AG04450 (cell line): ENCODE measurements around the gene HEBP1. TPM values are rescaled to one million over a fixed set of nuclear protein-coding genes. Genes with fewer than 3 reads are reported as not detected.

ENCODE experiments used
- CTCF ChIA-PET: fragments of 300-600, 350-600 bp; formaldehyde crosslinking; extraction: SDS; loops from one replicate; lab custom pipeline; 2022; ENCODE audit warnings: antibody characterized with exemption, inconsistent platforms; lab: Charles Lee
- POLR2A ChIA-PET: fragments of 350-600 bp; formaldehyde crosslinking; extraction: SDS; loops from one replicate; lab custom pipeline; 2021; ENCODE audit warnings: antibody characterized with exemption, inconsistent platforms; lab: Yijun Ruan, JAX
- DNase-seq: peaks from one replicate; pipeline ENCODE4 v3.0.0-alpha.2; 2011; ENCODE audit warnings: low read depth, low spot score
- H3K27ac ChIP-seq: one replicate; pipeline ENCODE4 v1.5.1; 2012; ENCODE audit warnings: low read depth, low read length, control low read depth
- H3K27me3 ChIP-seq: one replicate; pipeline ENCODE4 v1.6.0; 2012; ENCODE audit warnings: low read length; ENCODE audit not compliant: control insufficient read depth, insufficient read depth
- H3K4me3 ChIP-seq: 2 replicates; pipeline ENCODE4 v1.5.1; 2011; ENCODE audit warnings: mild to moderate bottlenecking, low read depth, low read length, control low read depth
- H3K9me3 ChIP-seq: 2 replicates; pipeline ENCODE4 v1.5.1; 2012; ENCODE audit warnings: low read length; ENCODE audit not compliant: control insufficient read depth, insufficient read depth
- polyA plus RNA-seq: library from polyadenylated mRNA; depleted of rRNA; stranded (reverse); fragments of >200 nt; gene quantifications from 2 replicates; pipeline ENCODE4 v1.2.3, GENCODE V29; 2011
- TF ChIP-seq, protein P1 (sequence below): IDR thresholded peaks from 2 replicates; pipeline ENCODE4 v1.5.1; 2011; ENCODE audit warnings: low read depth, low read length, control low read depth, inconsistent platforms

The HEBP1 gene
- polyA plus RNA-seq, 1 experiment = 57.7 TPM

GRCh38 chr12:12958886-12959285 is 41.2 kb downstream of the HEBP1 start:
- Histone ChIP-seq H3K4me3 (no peak overlapping the region), H3K9me3 (no peaks in the 10 kb centered on the region), H3K27ac (no peak overlapping the region), H3K27me3 (no peaks in the 10 kb centered on the region)
- POLR2A ChIA-PET = no interaction called here
- TF ChIP-seq, protein P1, sequence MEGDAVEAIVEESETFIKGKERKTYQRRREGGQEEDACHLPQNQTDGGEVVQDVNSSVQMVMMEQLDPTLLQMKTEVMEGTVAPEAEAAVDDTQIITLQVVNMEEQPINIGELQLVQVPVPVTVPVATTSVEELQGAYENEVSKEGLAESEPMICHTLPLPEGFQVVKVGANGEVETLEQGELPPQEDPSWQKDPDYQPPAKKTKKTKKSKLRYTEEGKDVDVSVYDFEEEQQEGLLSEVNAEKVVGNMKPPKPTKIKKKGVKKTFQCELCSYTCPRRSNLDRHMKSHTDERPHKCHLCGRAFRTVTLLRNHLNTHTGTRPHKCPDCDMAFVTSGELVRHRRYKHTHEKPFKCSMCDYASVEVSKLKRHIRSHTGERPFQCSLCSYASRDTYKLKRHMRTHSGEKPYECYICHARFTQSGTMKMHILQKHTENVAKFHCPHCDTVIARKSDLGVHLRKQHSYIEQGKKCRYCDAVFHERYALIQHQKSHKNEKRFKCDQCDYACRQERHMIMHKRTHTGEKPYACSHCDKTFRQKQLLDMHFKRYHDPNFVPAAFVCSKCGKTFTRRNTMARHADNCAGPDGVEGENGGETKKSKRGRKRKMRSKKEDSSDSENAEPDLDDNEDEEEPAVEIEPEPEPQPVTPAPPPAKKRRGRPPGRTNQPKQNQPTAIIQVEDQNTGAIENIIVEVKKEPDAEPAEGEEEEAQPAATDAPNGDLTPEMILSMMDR = no peak
- CTCF ChIA-PET = interaction anchor here (1.2 kb wide), 1 partner anchor 253 kb away, joined by 3 read pairs; no protein-coding TSS in a partner anchor
- no peak for DNase-seq

DNA sequence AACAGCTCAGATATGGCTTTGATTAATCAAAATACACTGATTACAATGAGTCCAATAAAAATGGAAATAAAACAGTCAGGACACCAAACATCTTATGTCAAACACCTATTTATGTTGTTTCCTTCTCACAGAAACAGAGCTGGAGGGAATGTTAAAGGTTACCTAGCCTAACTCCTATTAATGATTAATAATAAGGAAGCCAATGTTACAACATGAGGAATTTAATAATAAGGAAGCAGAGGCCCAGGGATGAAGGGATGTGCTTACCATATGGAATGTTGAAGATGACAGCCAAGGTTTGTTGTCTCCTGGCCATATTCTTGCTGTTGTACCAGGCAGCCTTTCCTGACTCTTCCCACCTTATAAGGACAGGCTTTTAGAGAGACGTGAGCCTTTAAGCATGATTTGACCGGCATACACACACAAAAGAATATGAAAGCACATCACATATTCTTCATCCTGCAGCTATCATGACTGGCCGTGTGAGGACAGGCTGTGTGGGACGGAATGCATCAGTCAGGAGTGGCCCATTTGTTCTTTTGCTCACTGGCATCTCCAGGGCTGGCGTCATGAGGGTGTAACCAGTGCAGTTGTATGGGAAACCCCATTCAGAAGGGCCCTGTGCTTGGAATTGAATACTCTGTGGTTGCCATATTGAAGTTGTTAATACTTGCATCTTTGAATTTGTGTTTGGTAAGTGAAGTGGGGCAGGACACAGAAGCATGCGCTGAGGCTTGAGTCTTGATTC is 45.0 kb downstream of the HEBP1 start:
- POLR2A ChIA-PET = no interaction called here
- CTCF ChIA-PET = interaction anchor here (1.1 to 1.2 kb wide), 2 partner anchors 167 to 301 kb away, joined by 3 read pairs; no protein-coding TSS in a partner anchor
- Histone ChIP-seq H3K27me3 (no peaks in the 10 kb centered on the region), H3K4me3 (no peak overlapping the region), H3K9me3 (no peaks in the 10 kb centered on the region), H3K27ac (no peak overlapping the region)
- TF ChIP-seq, protein P1 = no peak
- no peak for DNase-seq

- H3K9me3 ChIP-seq = no peaks in the 10 kb centered on the region
- H3K27me3 ChIP-seq = no peaks in the 10 kb centered on the region
- CTCF ChIA-PET = interaction anchor here (1.1 to 1.2 kb wide), 2 partner anchors 166 to 301 kb away, joined by 3 read pairs; no protein-coding TSS in a partner anchor
- no peak overlapping the region for H3K27ac ChIP-seq
- POLR2A ChIA-PET = no interaction called here
- no peak for DNase-seq
- TF ChIP-seq, protein P1 = no peak
- no peak overlapping the region for H3K4me3 ChIP-seq
These were observed 45.7 kb downstream of the HEBP1 start for GRCh38 chr12:12954356-12954755.

- Histone ChIP-seq H3K27ac (no peak within 1 kb of the TSS), H3K4me3 (no peak within 1 kb of the TSS), H3K9me3 (no peaks in the 10 kb centered on the region), H3K27me3 (no peaks in the 10 kb centered on the region)
- TF ChIP-seq, protein P1 = no peak
- ChIA-PET CTCF (interaction anchor here (0.8 kb wide), 1 partner anchor 37 kb away, joined by 3 read pairs; no protein-coding TSS in a partner anchor), POLR2A (no interaction called here)
- no peak for DNase-seq
These were observed 48.0 kb downstream of the HEBP1 start, which contains the start of gene GPRC5D for GRCh38 chr12:12952036-12952435. Gene GPRC5D (minus strand): TSS chr12:12952170. CDS start chr12:12950384, 1,786 bp downstream.

GRCh38 chr12:12951504-12951903 is 48.6 kb downstream of the HEBP1 start:
- CTCF ChIA-PET = interaction anchor here (0.8 kb wide), 1 partner anchor 38 kb away, joined by 3 read pairs; no protein-coding TSS in a partner anchor
- POLR2A ChIA-PET = no interaction called here
- no peaks in the 10 kb centered on the region for H3K27me3 ChIP-seq

More at GRCh38 chr12:12951504-12951903, 48.6 kb downstream of the HEBP1 start:
- DNase-seq = no peak
- TF ChIP-seq, protein P1 = no peak
- no peak overlapping the region for H3K27ac ChIP-seq
- H3K9me3 ChIP-seq = no peaks in the 10 kb centered on the region
- no peak overlapping the region for H3K4me3 ChIP-seq
